Activated naive CD8-positive, alpha-beta T cell treated with anti-CD3 and anti-CD28 coated beads, Interleukin-2, amount 50 U/mL, for 16 hours (primary cell): ENCODE data around the gene MVK.
A peak's percentile ranks its signal among the peaks of the same experiment; 100 is the strongest.

Experiments used
- DNase-seq: peaks from one replicate; pipeline ENCODE4 v3.0.0-alpha.2; 2020; ENCODE audit warnings: low read depth, low spot score

MVK gene

DNA sequence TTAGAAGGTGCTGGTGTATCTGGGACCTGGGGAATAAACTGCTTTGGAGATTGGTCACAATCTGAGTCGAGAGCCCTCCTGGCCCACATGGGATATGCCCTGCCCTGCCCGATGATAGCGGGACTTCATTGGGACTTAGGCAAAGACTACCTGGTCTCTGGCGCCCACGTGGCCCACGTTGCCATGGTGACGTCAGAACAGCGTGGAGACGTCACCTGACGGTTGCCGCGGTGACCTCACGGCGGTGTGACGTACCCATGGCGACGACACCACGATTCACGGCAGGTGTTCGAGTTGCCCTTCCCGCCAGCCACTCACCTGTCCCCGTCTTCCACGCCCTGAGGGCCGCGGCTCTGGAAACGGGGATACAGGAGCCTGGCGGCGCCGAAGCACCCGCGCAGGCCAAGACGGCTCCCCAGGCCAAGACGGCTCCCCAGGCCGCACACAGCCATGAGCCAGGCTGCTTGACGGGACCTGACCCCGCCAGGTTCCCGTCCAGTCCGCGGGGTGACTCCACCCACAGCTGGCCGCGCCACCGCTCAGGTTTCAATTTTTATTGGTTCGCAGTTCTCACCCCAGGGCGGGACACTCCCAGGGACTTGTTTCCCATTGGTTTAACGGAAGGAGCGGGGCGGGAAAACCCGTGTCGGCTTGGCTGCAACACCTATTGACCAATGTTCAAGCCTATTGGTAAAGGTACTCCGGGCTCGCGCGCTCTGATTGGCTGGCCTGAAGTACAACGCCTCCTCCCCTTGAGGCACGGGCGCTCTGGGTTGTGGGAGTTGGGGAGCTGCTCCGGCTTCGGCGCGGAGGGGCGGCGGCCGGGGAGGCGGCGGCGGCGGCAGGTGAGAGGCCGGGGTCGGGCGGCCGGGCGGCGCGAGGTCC is at the start of gene MVK, which contains the start of gene MMAB:
Gene MVK, plus strand, starts transcription at position 766 of the 885 bp plus-strand sequence. CDS start 1,029 bp downstream, outside the sequence.
Gene MMAB, minus strand, starts transcription at position 476 of the 885 bp plus-strand sequence. Its CDS starts 24 bp downstream, at position 452.
- DNase-seq: peak; percentile 98

DNA sequence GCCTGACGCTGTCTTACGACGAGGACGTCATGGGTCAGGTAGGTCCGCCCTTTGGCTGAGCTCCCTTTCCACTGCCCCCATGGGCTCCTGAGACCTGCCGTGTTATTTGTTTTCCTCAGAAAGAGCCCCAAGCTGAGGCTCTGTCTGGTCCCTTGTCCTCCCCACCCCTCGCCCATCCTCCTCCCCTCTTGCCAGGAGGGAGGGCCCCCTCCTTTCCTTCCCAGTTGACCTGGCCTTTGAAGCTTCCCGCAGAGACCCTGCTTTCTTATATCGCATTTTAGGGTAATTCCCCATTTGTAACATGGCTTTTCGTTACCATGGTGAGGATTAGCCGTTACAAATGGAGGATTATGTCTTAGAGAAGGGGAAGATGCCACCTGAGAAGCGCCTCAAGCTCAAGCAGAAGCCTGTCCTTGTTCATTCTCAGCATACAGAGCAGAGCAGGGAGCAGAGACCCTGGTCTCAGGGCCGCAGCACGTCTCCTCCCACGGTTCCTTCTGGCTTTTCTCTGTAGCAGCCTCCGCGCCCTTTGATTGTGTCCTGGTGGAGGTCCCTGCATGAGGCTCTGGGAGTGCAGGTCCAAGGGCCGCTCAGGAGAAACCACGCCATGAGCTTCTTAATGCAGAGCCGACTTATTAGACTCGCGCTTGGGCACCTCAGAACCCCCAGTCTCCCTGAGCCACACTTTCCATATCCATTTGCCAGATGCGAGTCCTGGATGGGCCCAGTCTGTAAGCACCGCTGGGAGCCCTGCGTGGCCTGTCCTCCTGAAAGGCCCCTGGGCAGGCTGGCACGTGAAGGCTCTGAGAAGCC is 48.9 kb upstream of the MVK start:
- no peak for DNase-seq

DNA sequence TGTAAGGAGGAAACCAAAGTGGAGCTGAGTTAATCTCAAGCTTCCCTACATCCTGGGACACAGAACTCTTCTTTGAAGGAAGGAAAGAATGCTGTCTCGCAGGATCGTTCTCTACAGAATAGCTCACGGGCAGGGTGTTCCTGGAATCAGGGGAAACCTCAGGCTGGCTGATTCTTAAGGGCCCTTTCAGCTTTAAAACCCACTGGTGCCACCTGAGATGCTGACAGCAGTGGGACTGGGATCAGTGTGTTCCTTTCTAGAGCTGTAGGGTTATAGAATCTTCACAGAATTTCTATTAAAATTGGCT is 48.4 kb upstream of the MVK start:
- DNase-seq: no peak

DNA sequence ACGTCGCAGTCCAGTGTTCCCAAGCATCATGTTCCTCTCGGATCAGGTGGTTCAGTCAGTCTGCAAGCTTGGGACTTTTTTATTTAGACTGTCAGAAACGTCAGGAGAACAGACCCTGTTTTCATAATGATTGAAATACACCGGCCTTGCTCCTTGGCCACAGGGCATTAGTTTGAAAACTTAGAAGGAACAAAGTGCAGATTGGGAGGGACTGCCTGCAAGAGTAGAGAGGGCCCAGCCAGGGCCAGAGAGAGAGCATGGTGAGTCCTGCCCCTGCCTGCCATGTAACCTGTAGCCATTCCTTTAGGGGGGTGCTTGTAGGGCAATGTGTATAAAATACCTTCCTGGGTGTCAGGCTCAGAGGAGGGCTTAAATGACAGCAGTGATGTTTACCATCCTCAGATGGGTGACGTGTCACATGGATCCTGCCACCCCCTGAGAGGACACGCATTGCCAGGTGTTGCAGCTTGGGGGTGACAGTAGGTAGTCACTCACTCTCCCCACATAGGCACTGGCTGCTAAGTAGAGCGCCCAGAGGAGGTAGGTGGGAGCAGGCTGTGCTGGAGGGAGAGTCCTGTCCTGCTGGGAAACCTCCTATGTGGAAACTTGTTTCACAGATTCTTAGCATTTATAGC is 46.0 kb upstream of the MVK start:
- no peak for DNase-seq

DNA sequence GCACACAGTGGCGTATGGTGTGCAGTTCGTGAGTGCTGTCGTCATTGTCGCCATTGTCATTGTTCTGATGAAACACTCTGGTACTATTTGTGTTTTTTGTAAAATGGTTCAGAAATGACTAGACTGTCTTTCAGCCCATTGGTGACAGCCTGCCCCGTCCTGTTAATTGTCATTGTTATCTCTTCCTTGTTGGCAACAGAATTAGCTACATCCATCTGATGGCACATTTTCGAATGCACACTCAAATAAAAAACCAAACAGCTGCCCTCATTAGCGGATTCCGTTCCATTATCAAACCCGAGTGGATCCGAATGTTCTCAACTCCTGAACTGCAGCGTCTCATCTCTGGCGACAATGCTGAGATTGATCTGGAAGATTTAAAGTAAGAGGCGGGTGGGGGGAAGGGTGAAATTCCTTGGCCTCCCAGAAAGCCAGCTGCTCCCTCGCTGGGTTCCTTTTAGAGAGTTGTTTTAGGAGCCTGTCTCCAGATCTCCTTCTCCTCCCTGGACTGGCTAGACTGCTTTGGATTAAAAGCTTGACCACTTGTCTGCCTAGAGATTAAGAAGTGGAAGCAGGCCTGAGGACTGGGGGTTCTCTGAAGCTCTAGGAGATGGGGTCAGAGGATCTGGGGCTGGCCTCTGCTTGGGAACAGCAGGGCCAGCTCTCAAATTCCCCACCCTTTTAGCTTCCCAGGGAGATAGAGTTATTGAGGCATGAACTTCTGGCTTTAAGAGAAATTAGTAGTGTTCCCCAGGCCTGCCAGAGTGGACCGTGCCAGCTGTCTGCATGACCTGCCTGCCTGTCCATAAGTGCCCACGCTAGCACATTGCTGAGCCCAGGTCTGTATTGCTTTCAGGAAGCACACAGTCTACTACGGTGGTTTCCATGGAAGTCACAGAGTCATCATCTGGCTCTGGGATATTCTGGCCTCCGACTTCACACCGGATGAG is 43.6 kb upstream of the MVK start:
- no peak for DNase-seq

DNA sequence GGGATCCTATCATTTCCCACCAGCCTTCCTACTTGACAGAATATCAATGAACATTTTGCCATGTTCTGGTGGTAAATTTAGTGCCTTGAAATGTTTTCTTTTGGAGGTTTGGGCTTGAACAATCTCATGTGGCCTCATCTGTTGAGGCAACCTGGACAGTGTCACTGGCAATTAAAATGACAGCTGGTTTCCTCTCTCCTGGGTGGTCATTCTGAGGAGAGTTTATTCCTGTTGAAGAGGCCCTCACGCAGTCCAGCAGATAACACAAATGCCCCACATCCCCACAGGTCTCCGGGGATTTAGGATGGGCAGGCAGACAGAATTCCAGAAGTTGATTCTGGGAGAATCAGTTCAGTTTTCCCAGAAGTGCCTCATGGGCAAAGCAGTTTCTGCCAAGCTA is 42.2 kb upstream of the MVK start:
- DNase-seq: no peak

DNA sequence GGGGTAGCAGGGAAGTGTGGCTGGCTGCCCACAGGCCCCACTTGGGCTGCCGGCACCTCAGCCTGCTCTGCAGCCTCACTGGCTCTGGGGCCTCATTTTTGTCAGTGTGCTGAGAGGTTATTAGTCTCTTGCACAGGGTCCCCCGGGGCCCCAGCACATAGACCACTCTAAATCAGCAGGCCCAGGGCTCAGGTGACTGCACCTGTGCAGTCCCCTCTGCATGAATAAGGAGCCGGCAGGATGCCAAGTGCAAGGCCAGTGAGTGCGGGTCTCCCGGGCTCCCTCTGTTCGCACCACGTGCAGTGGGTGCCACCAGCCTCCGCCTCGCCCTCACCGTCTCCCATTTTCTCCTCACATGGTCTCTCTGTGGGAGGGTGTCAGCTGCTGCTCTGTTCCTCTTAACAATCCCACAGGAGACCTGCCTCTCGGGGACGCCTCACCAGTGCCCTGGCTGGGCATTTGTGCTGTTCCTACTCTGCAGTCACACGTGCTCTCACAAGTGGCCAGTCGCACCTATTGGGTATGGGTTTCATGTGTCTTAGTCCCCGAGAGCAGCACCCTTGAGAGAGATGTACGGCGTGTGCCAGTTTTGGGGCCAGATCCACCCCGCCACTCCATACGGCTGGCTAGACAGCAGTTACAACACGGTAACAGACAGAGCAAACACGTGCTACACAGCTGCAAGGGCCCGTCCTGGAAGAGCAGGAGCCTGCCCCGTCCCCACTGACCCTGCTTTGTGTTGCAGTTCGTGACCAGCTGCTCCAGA is 40.7 kb upstream of the MVK start:
- no peak for DNase-seq

DNA sequence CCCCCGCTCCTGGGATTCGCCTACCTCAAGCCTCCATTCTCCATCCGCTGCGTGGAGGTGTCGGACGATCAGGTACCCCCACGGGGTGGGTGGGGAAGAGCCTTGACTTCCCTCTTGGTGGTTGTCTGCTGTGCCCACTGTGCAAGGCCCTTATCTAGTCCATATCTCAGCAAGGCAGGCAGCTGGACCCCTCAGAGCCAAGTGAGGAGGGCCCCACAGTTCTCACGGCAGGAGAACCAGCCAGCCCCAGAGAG is 40.2 kb upstream of the MVK start:
- no peak for DNase-seq

DNA sequence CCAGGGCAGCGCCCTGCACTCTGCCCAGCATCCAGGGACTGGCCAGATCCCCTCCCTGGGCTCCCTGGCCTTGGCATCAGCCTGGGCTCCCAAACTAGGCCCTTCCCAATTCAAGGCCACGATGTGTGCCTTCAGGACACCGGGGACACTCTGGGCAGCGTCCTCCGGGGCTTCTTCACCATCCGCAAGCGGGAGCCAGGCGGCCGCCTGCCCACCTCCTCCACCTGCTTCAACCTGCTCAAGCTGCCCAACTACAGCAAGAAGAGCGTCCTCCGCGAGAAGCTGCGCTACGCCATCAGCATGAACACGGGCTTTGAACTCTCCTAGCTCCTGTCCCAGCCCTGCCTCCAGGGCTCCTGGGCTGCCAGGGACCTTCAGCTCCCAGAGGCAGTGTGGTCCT is 39.1 kb upstream of the MVK start:
- no peak for DNase-seq

DNA sequence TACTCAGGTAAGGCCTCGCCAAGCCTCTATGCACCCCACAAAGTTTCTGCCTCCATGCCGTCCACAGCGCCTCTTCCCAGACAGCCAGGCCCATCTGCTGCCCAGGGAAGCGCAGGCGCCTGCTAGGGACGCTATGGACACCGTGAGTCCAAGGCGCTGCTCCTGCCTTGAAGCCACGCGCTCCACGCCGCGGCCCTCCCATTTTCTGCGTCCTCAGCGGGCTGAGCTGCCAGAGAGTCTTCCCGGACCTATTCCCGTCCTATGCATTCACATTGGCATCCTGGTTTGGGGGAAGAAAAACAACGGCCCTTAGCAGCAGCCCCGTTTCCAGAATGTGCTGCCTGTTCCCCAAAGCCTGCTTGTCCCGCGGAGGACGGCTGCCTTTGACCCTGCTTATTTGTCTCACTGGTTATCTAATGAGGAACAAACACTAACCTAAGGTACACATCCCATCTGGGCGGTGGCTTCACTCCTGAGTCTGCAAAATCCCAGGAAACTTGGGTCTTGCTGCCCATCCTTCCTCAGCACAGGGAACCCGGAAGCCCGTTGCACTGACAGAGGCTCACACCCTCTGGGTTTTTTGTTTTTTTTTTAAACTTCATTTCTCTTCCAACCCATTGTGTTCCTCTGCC is 38.2 kb upstream of the MVK start:
- no peak for DNase-seq

DNA sequence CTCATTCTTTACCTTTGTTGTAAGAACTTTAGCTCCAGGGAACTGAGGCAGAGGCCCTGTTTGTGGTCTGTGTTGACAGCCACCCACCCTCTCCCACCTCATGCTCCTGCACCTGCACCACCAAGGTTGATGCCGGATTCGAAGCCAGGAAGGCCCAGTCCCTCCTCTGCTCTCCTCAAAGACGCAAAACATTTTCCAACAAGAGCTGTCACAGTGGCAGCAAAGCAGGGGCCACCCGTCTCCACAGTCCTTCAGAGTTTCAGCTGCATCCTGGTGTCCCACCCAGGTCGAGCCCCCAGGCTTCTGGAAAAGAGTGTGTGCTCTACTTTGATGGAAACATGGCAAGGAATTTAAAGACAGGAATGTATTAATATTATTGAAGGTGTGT is 37.7 kb upstream of the MVK start:
- DNase-seq: no peak

DNA sequence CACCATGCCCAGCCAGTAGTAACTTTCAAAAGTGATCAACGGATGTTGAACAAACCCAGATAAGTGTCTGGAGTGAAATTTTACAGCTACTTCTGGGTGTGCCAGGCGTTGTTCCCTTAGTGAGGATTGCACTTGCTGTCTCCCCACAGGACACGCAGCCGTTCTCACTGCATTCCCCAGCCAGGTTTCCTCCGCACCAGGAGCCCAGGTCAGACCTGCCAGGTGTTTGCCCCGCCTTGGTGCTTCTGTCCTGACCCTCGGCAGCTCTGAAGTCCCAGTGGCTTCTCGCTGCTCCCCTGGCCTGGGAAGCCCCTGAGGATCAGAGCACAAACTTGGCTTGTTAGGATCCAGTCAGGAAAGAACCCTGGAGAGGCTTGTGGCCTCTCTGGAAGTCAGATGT is 36.5 kb upstream of the MVK start:
- DNase-seq: no peak

DNA sequence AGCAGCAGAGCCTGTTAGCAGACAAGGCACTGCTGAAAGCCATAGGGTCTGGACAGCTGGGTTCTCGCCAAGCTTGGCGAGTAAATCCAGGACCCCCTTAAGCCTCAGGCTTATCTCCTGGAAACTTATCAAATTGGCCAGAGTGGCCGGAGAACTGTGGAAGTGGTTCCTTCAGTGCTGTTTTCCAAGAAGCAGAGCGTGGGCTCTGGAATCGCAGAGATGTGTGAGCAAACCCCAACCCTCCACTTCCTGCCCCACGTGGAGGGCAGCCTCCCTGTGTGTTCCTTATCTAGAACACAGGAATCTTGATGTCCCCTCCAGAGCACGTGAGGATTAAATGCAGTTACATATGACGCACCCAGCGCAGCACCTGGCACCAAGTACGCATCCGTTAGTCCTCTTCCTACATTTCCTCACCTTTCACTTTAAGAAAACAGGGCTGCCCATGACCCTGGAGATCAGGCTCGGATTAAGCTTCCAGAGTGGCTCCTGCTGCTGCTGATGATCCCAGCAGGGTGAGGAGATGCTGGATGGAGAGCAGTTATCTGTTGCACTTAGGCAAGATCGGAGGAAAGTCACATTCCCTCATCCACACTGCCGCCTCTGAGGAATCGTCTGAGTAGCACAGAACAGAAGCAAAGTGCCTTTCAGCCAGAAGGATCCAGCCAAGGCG is 35.3 kb upstream of the MVK start:
- no peak for DNase-seq

DNA sequence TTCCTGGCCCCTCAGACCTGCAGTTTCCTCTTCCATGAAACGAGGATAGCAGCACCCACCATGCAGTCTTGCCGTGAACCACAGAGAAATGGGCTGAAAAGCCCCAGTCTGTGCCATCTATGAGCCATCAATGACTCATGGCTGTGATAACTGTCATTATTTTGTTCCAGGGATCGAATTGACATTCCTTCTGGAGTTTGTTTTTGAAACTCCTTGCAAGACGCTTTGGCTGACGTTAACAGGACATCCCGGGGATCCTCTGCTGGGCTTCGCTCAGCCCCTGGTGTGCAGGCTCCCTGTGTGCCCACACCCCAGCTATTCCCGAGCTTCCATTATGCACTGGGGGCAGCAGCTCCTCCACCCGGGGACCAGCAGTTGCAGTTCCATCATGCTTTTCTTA is 34.1 kb upstream of the MVK start:
- DNase-seq: no peak

DNA sequence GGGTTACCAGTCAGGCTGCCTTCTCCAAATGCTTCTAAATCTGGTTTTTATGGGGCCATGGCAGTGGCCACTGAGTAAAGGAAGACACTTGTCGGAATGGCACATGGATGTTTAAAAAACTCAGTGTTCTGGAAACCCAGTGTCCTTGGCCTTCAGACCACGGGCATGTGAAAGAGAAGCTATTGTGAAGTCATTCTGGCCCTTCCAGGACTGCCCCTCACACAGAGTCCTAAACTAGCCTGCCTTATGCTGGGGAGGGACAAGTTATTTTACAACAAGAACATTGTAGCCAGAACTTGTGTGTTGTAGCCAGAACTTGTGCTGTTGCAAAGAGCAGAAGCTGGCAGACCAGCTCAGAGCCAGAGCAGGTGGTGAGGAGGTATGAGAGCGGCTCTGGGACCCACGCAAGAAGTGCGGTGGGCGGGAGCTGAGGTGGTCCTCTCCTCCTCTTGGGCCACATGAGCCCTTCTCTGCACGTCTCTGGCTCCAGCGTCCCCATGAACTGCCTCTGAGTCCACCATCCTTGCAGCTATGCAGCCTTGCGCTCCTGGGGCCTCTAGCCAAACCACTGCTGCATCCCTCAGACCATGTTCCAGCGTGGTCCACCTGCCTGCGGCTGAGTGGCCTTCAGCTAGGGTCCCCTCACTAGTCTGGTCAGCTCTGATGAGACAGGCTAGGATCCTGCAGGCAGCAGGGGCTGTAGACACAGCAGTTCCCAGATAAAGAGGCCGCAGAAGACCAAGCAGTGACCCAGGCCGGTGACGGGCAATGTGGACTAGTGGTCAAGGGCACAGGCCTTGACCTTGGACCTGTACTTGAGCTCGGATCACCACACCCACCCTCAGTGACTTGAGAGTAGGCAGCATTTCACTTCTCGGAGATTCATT is 32.8 kb upstream of the MVK start:
- DNase-seq: no peak

DNA sequence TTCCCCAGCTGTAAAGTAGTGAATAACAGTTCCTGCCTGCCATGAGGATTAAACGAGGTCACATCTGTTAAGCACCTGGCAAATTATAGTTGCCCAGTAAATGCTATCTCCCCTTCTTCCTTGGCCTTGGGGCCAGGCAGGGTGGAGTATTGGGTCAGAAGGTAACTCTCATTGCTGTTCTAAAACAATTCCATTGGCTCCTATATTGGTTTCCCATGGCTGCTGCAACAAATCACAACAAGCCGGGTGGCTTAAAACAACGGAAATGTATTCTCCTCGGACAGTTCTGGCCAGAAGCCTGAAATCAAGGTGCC is 32.2 kb upstream of the MVK start:
- DNase-seq: no peak

DNA sequence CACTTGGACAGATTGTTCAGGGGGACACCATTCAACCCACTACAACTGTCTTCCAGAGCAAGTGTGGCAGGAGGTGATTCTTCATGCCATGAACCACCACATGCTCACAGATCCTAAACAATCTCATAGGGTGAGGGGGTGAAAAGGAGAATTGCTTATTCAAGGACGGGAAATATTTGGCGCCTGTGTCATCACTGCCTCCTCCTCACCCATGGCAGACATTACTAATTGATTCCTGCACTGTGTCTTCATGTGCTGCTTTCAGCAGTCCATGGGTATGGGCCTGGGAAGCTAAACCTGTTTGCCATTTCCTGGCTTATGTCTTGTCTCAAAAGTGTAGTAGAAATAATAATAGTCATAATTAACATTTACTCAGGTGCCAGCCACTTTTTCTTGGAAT is 31.6 kb upstream of the MVK start:
- DNase-seq: no peak

DNA sequence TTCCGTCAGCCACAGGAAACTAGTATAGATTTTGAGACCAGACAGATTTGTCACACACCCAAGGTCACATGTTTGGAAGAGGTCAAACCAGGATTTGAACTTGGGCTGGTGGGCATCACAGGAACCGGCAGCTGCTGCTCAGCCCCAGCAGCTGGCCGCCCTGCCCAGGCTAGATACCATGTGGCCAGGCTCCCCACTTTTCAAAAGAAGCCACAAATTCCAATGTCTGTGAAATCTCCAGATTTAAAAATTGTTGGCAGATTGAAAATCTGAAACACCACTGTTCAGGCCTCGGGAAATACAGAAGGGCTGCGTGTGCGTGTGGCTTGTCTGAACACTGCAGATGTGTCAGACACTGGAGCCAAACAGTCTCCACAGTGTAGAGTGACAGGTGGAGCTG is 30.7 kb upstream of the MVK start:
- no peak for DNase-seq

DNA sequence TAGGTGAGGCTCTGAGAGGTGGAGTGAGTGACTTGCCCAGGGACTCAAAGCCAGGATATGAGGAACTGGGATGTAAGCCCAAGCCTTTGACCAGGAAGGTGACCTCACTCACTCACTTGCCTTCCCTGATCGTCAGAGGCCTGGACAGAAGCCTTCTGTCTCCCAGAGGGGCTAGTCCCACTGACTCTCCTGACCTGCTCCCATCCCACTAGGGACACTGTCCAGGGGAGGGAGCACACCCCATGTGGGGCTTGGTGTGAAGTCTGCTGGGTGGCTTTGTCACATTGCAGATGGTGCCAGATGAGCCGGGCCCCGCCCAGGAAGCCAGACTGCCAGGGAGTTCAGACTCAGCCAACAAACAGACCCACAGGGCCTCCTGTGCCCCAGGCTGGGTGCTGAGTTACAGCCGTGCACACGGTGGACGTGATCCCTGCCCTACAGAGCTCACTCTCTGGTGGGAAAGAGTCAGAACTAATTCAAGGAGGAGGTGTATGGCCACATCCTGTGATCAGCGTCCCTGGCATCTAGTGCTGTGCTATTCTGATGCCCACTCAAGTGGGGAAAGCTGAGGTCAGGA is 28.6 kb upstream of the MVK start:
- DNase-seq: no peak
